T-cell (primary cell): ENCODE measurements around the gene SLCO2A1. TPM values are rescaled to one million over a fixed set of nuclear protein-coding genes. Genes with fewer than 3 reads are reported as not detected.

Experiments used
- ATAC-seq, 4 experiments: fragments of 200-7000 bp in 3 of 4; fragments of 150-1000 bp in 1 of 4; cut with Tn5 transposase; replicated peaks in 1 of 4; 1 replicate in 3 of 4; 2 replicates in 1 of 4; pipeline ENCODE4 v1.10.0; 2021; ENCODE audit warnings: moderate library complexity in 3 of 4, mild to moderate bottlenecking in 2 of 4, moderate number of reproducible peaks in 1 of 4
- CTCF ChIA-PET, 2 donors: fragments of 300-600 bp; sonication (Branson Sonifier 250); formaldehyde crosslinking; loops; one replicate each; lab custom pipeline; 2022; ENCODE audit warnings: antibody characterized with exemption in 2 of 2; lab: Charles Lee
- POLR2A ChIA-PET, 2 donors: fragments of 300-600 bp; sonication (Branson Sonifier 250); formaldehyde crosslinking; loops; one replicate each; lab custom pipeline; 2022; ENCODE audit warnings: antibody characterized with exemption in 2 of 2; lab: Charles Lee
- DNase-seq, 35 experiments: peaks; one replicate each; pipeline versions ENCODE4 v3.0.0 to v3.0.0-alpha.2; 2013 to 2023
- H3K27ac ChIP-seq: one replicate; pipeline ENCODE4 v1.5.1; 2013; ENCODE audit warnings: low read length
- H3K27me3 ChIP-seq, 2 experiments: replicated peaks in 1 of 2; 1 replicate in 1 of 2; 2 replicates in 1 of 2; pipeline versions ENCODE4 v1.6.1 to v1.7.0; 2013; ENCODE audit warnings: low read length in 1 of 2, mixed read lengths in 1 of 2; ENCODE audit not compliant: control insufficient read depth in 2 of 2, insufficient read depth in 2 of 2; ENCODE audit errors: extremely low read depth in 1 of 2
- H3K36me3 ChIP-seq, 2 donors: 1 replicate in 1 of 2; 2 replicates in 1 of 2; pipeline versions ENCODE4 v1.6.1 to v1.7.0; 2013; ENCODE audit warnings: low read length in 1 of 2; ENCODE audit not compliant: control insufficient read depth in 2 of 2, insufficient read depth in 1 of 2; ENCODE audit errors: extremely low read depth in 1 of 2
- H3K4me1 ChIP-seq, 2 experiments: 1 replicate in 1 of 2; 2 replicates in 1 of 2; pipeline versions ENCODE4 v1.6.1 to v1.7.0; 2013; ENCODE audit warnings: low read length in 2 of 2, mixed read lengths in 1 of 2; ENCODE audit not compliant: insufficient read depth in 2 of 2, control insufficient read depth in 1 of 2; ENCODE audit errors: extremely low read depth in 1 of 2
- H3K4me3 ChIP-seq, 2 donors: 1 replicate in 1 of 2; 2 replicates in 1 of 2; pipeline versions ENCODE4 v1.5.1 to v1.7.0; 2013; ENCODE audit warnings: mild to moderate bottlenecking in 2 of 2, low read length in 1 of 2, moderate library complexity in 1 of 2; ENCODE audit not compliant: control insufficient read depth in 1 of 2; ENCODE audit errors: extremely low read depth in 1 of 2
- H3K9me3 ChIP-seq: 2 replicates; pipeline ENCODE4 v1.7.0; 2013
- H3K27ac Mint-ChIP-seq, 2 donors: one replicate each; pipeline ENCODE4 v1.8.0; 2020 to 2021; ENCODE audit warnings: mild to moderate bottlenecking in 2 of 2, mixed read lengths in 2 of 2
- H3K27me3 Mint-ChIP-seq, 2 donors: one replicate each; pipeline ENCODE4 v1.8.0; 2021 to 2022; ENCODE audit warnings: mixed read lengths in 2 of 2
- H3K36me3 Mint-ChIP-seq: one replicate; pipeline ENCODE4 v1.8.0; 2021; ENCODE audit warnings: mixed read lengths
- H3K4me1 Mint-ChIP-seq, 3 donors: one replicate each; pipeline ENCODE4 v1.8.0; 2020 to 2022; ENCODE audit warnings: mixed read lengths in 3 of 3, mild to moderate bottlenecking in 1 of 3
- H3K4me3 Mint-ChIP-seq, 3 donors: one replicate each; pipeline ENCODE4 v1.8.0; 2020 to 2022; ENCODE audit warnings: mild to moderate bottlenecking in 3 of 3, mixed read lengths in 3 of 3, moderate library complexity in 3 of 3
- H3K9me3 Mint-ChIP-seq, 3 donors: one replicate each; pipeline ENCODE4 v1.8.0; 2020 to 2022; ENCODE audit warnings: mixed read lengths in 3 of 3
- WGBS: methylation state at CpG from one replicate; pipeline ENCODE4 v1.1.5; 2013; ENCODE audit warnings: missing lambda C conversion rate; ENCODE audit not compliant: insufficient coverage; 5-methylcytosine and 5-hydroxymethylcytosine counted together
- total RNA-seq, 35 experiments: library from RNA in 6 of 35; stranded (reverse) in 6 of 35; fragments of 120-200 nt in 1 of 35; gene quantifications; one replicate each; pipeline versions ENCODE4 v1.2.1 to v1.2.4 and lab custom pipeline; 2013 to 2026

The SLCO2A1 gene
- total RNA-seq, 5 donors from 2014 or later (not counting 1 experiment from before 2014, with no cell fraction given): 0.18 to 0.39 (median 0.25) TPM; not detected in 2

DNA sequence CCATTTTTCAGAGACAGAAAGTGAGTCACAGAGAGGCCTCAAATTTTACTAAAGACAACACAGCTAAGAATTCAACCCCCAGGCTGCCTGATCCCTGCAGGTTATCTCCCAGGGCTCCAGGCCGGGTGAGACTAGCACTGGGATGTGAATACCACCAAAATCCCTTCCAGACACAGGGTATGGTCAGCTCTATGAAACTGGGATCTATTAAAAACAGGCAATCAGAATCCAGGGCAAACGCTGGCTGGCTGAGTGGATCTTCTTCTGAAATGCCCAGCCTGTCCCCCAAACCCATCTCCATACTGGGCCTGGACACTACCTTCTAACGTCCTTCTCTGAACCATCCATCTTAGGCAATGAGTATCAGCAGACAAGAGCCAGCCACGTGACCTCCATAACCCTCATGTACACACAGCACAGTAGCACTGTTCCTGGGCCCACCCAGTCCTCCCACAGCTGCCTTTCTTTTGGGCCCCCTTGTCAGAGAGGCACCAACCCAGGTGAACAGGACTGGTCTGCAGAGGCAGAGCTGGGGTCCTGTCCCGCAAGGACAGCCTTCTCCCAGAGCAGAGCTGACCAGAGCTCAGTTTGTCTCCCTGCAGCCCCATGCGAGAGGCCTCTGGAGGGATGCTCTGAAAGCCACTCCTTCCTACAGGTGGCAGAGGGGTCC, 135.9 kb downstream of the SLCO2A1 start:
- no peak overlapping the region for H3K27ac ChIP-seq
- Mint-ChIP-seq H3K36me3 (no peaks in the 10 kb centered on the region), H3K27me3 (peaks cover 32 to 58% of the 10 kb centered on the region in 2 donors), H3K27ac (no peak overlapping the region), H3K4me3 (peak overlapping the region in 1 of 3 donors; percentile 37), H3K4me1 (peaks cover 0 to 16% (median 4%) of the 10 kb centered on the region in 3 donors), H3K9me3 (no peaks in the 10 kb centered on the region)
- ChIA-PET POLR2A (no interaction called here), CTCF (no interaction called here)
- 63% methylated on average over 4 of the region's 6 CpGs for WGBS
- H3K27me3 ChIP-seq: peaks cover 8 to 46% of the 10 kb centered on the region in 2 experiments
- H3K4me3 ChIP-seq: no peak overlapping the region
- H3K9me3 ChIP-seq: no peaks in the 10 kb centered on the region
- H3K4me1 ChIP-seq: no peaks in the 10 kb centered on the region
- ATAC-seq: no peak
- no peak for DNase-seq
- no peaks in the 10 kb centered on the region for H3K36me3 ChIP-seq

DNA sequence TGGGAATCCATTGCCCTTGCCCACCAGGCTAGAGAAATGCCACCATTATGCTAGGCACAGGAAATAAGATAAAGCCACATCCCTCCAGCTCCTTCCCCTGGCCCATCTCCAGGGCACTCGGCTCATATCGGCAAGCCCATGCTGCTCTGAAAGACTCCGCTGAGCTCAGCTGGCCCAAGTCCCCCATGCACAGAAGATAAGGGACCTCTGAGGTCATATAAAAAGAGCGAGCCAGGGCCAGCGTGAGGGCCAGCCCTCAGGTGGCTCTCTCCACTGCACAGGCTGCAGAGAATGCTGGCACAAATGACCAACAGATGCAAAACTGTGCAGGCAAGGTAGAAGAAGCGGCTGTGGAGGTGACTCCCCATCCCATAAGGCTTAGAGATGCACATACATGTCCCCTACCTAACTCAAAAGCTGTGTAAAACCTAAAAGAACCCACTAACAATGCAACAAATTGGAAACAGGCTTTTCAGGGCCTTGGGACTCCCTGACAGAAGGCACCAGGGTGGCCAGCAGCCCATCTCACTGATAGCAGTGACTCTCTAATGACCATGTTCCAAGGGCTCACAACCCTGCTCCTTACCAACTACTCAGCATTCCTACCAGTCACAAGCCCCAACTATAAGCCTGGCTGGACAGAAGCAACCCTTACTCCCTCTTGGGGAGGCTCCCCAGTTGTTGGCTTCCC, 137.0 kb downstream of the SLCO2A1 start:
- Histone ChIP-seq H3K36me3 (no peaks in the 10 kb centered on the region), H3K27me3 (peaks cover 8 to 44% of the 10 kb centered on the region in 2 experiments), H3K9me3 (no peaks in the 10 kb centered on the region), H3K4me3 (no peak overlapping the region), H3K4me1 (no peaks in the 10 kb centered on the region), H3K27ac (no peak overlapping the region)
- Mint-ChIP-seq H3K4me3 (no peak overlapping the region), H3K27me3 (peaks cover 32 to 58% of the 10 kb centered on the region in 2 donors), H3K36me3 (no peaks in the 10 kb centered on the region), H3K9me3 (no peaks in the 10 kb centered on the region), H3K4me1 (peaks cover 0 to 16% (median 4%) of the 10 kb centered on the region in 3 donors), H3K27ac (no peak overlapping the region)
- no peak for ATAC-seq
- WGBS: 53% methylated on average over 3 of the region's 6 CpGs
- DNase-seq: no peak
- ChIA-PET CTCF (interaction anchor here in 1 of 2 donors (0.6 kb wide), 2 partner anchors 13 to 29 kb away, joined by 3 to 6 read pairs; no protein-coding TSS in a partner anchor), POLR2A (no interaction called here)

DNA sequence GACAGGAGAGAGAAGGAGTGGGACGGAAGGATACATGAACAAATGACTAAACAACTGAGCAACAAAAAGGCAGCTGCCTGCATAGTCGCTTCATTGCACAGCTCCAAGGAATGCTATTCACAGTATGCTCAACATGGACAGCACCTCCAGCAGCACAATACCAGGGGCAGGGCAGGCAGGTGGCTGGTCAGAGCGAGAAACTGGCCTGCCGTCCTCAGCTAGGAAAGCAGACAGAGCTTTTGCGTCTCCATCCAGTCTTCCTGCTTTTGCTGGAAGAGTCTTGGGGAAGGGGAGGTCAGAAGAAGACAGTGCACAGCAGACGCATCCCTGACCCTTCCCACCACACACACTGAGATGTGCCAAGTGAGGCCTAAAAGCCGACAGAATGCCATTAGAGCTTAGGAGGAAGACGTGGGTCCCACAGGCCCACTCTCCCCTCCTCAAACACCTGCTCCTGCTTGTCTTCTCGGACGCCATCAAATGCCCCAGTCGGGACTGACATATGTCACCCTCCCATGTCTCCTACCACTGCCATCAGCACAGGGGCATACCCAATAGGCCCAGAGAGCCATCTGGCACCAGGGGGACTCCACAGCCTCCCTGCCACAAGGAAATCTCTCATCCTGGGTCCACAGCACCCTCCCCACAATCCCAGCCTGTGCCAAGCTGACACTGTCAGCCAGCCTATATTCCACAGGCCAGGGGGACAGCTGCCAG, 137.9 kb downstream of the SLCO2A1 start:
- WGBS: 83% methylated on average over 6 of the region's 11 CpGs
- H3K4me1 ChIP-seq: no peaks in the 10 kb centered on the region
- no peaks in the 10 kb centered on the region for H3K36me3 Mint-ChIP-seq
- no peaks in the 10 kb centered on the region for H3K36me3 ChIP-seq
- H3K27ac ChIP-seq: no peak overlapping the region
- no peaks in the 10 kb centered on the region for H3K9me3 Mint-ChIP-seq
- H3K9me3 ChIP-seq: no peaks in the 10 kb centered on the region
- H3K27me3 ChIP-seq: peaks cover 8 to 43% of the 10 kb centered on the region in 2 experiments
- no peak overlapping the region for H3K4me3 Mint-ChIP-seq
- no peak for DNase-seq
- no peak for ATAC-seq
- H3K4me1 Mint-ChIP-seq: peaks cover 0 to 14% (median 4%) of the 10 kb centered on the region in 3 donors
- POLR2A ChIA-PET: no interaction called here
- H3K27ac Mint-ChIP-seq: no peak overlapping the region
- H3K4me3 ChIP-seq: no peak overlapping the region
- H3K27me3 Mint-ChIP-seq: peaks cover 25 to 51% of the 10 kb centered on the region in 2 donors
- CTCF ChIA-PET: interaction anchor here in 1 of 2 donors (0.6 kb wide), 1 partner anchor 28 kb away, joined by 6 read pairs; no protein-coding TSS in a partner anchor

DNA sequence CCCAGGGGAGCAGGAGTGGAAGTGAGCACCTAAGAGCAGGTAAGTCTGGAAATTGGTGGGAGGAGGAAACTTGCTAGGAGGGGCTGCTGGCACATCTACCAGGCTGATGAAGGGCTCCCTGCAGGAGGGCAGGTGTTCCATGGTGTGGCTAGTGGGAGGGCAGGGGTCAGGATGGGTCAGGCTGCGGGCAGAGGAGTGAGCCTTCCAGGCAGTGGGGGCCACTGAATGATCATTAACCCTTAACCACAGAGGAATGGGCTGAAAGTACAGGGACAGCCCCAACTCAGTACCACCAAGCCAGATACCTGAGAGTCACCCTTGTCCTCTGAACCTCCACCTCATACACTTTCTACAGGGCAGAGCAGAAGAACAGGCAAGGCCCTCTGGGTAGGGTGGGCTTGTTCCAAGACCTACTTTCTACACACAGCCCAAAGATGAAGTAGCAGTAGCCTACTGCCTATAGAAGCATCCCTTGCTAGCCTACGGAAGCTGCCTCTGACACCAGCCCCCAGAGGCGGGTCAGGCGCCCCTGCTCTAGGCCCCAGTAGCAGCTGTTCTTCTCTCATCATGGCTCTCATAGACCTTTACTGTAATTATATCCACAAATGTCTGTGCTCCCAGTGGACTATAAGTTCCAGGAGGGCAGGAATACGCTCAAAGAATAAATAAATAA, 138.6 kb downstream of the SLCO2A1 start:
- H3K4me1 Mint-ChIP-seq: peaks cover 0 to 10% (median 4%) of the 10 kb centered on the region in 3 donors
- no peaks in the 10 kb centered on the region for H3K9me3 ChIP-seq
- no peak for DNase-seq
- H3K36me3 Mint-ChIP-seq: no peaks in the 10 kb centered on the region
- no peak overlapping the region for H3K27ac ChIP-seq
- peaks cover 24 to 43% of the 10 kb centered on the region in 2 donors for H3K27me3 Mint-ChIP-seq
- H3K4me3 Mint-ChIP-seq: no peak overlapping the region
- no peak overlapping the region for H3K27ac Mint-ChIP-seq
- no peaks in the 10 kb centered on the region for H3K4me1 ChIP-seq
- no peak for ATAC-seq
- no peaks in the 10 kb centered on the region for H3K9me3 Mint-ChIP-seq
- CTCF ChIA-PET: no interaction called here
- H3K27me3 ChIP-seq: peaks cover 2 to 38% of the 10 kb centered on the region in 2 experiments
- 100% methylated on average over 1 of the region's 5 CpGs for WGBS
- no peak overlapping the region for H3K4me3 ChIP-seq
- H3K36me3 ChIP-seq: no peaks in the 10 kb centered on the region
- POLR2A ChIA-PET: no interaction called here

DNA sequence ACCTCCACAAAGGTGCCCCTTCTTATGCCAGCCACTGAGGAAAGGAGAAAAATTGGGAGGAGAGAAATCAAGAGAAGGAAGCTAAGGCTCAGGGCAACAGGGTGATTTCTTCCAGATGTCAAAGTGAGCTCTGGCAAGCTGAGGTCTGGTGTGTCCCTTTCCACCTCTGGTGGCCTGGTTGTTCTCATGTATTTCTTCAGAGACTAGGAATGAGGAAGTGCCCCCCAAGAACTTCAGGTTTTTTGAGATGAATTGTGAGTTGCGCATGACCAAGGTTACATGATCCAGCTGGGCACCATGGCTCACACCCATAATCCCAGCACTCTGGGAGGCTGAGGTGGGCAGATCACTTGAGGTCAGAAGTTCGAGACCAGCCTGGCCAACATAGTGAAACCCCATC, 139.7 kb downstream of the SLCO2A1 start:
- CTCF ChIA-PET: no interaction called here
- no peak for ATAC-seq
- H3K27me3 Mint-ChIP-seq: peaks cover 27 to 40% of the 10 kb centered on the region in 2 donors
- no peaks in the 10 kb centered on the region for H3K36me3 ChIP-seq
- POLR2A ChIA-PET: no interaction called here
- H3K9me3 ChIP-seq: no peaks in the 10 kb centered on the region
- H3K9me3 Mint-ChIP-seq: no peaks in the 10 kb centered on the region
- no peaks in the 10 kb centered on the region for H3K36me3 Mint-ChIP-seq
- WGBS: no CpG with 5 or more reads among the region's 2 CpGs
- H3K4me1 ChIP-seq: no peaks in the 10 kb centered on the region
- no peak overlapping the region for H3K27ac ChIP-seq
- H3K27me3 ChIP-seq: peaks cover 2 to 40% of the 10 kb centered on the region in 2 experiments
- no peak for DNase-seq
- H3K4me3 Mint-ChIP-seq: no peak overlapping the region
- no peak overlapping the region for H3K4me3 ChIP-seq
- H3K27ac Mint-ChIP-seq: no peak overlapping the region
- H3K4me1 Mint-ChIP-seq: peaks cover 0 to 7% (median 2%) of the 10 kb centered on the region in 3 donors
